Ovary (tissue), 3 donors: ENCODE results near the gene TMED6.

Source experiments
- POLR2A ChIP-seq: fragments of 450-650 bp; IDR thresholded peaks from one replicate; pipeline ENCODE4 v1.6.1; 2017; ENCODE audit warnings: antibody characterized with exemption, mild to moderate bottlenecking, moderate library complexity
- TF ChIP-seq, protein P1 (sequence below), 3 donors: fragments of 450-650 bp in 2 of 3; fragments of 200-600 bp in 1 of 3; IDR thresholded peaks; one replicate each; pipeline versions ENCODE4 v1.5.1 to v1.8.0; 2016 to 2022; ENCODE audit warnings: antibody characterized with exemption in 3 of 3, mild to moderate bottlenecking in 1 of 3
- donor health status: DM: no; HTN: no; CAD: no.

DNA sequence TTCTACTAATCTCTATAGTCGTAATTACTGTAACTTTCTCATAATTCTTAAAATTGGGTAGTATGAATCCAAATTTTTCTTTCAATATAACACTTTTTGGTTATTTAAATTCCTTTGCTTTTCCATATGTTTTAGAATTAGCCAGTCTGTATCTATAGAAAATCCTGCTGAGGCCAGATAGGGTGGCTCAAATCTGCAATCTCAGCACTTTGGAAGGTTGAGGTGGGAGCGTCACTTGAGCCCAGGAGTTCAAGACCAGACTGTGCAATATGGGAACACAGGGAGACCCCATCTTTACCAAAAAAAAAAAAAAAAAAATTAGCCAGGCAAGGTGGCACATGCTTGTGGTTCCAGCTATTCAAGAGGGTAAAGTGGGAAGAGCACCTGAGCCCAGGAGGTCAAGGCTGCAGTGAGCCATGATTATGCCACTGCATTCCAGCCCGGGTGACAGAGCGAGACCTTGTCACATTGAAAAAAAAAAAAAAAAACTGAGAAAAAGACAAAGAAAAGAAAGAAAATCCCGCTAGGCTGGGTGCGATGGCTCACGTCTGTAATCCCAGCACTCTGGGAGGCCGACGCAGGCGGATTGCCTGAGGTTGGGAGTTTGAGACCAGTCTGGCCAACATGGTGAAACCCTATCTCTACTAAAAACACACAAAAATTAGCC is 24.9 kb upstream of the TMED6 start:
- TF ChIP-seq POLR2A, result no peak
- TF ChIP-seq, protein P1, sequence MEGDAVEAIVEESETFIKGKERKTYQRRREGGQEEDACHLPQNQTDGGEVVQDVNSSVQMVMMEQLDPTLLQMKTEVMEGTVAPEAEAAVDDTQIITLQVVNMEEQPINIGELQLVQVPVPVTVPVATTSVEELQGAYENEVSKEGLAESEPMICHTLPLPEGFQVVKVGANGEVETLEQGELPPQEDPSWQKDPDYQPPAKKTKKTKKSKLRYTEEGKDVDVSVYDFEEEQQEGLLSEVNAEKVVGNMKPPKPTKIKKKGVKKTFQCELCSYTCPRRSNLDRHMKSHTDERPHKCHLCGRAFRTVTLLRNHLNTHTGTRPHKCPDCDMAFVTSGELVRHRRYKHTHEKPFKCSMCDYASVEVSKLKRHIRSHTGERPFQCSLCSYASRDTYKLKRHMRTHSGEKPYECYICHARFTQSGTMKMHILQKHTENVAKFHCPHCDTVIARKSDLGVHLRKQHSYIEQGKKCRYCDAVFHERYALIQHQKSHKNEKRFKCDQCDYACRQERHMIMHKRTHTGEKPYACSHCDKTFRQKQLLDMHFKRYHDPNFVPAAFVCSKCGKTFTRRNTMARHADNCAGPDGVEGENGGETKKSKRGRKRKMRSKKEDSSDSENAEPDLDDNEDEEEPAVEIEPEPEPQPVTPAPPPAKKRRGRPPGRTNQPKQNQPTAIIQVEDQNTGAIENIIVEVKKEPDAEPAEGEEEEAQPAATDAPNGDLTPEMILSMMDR (IDR thresholded peaks at IDR 0.05), result no peak
